ENCODE results near the gene CFAP161.
A peak's percentile ranks its signal among the peaks of the same experiment; 100 is the strongest.
"Not testable (repeated sequence)": the region's sequence is repeated elsewhere in the genome, so short reads cannot be mapped to it uniquely, and the experiment has no call there.

Gene CFAP161

DNA sequence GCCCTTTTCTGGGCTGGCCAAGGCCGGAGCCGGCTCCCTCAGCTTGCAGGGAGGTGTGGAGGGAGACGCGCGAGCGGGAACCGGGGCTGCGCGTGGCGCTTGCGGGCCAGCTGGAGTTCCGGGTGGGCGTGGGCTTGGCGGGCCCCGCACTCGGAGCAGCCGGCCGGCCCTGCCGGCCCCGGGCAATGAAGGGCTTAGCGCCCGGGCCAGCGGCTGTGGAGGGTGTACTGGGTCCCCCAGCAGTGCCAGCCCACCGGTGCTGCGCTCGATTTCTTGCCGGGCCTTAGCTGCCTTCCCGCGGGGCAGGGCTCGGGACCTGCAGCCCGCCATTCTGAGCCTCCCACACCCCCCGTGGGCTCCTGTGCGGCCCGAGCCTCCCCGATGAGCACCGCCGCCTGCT is 24.5 kb downstream of the CFAP161 start:
- H3K27ac Mint-ChIP-seq; H3K4me3 Mint-ChIP-seq; H3K9me3 Mint-ChIP-seq; H3K27me3 Mint-ChIP-seq; H3K36me3 Mint-ChIP-seq (ENCODE audit: low read depth); ATAC-seq; DNase-seq: not testable (repeated sequence)
- peaks cover 20% of the 10 kb centered on the region for H3K4me1 Mint-ChIP-seq

DNA sequence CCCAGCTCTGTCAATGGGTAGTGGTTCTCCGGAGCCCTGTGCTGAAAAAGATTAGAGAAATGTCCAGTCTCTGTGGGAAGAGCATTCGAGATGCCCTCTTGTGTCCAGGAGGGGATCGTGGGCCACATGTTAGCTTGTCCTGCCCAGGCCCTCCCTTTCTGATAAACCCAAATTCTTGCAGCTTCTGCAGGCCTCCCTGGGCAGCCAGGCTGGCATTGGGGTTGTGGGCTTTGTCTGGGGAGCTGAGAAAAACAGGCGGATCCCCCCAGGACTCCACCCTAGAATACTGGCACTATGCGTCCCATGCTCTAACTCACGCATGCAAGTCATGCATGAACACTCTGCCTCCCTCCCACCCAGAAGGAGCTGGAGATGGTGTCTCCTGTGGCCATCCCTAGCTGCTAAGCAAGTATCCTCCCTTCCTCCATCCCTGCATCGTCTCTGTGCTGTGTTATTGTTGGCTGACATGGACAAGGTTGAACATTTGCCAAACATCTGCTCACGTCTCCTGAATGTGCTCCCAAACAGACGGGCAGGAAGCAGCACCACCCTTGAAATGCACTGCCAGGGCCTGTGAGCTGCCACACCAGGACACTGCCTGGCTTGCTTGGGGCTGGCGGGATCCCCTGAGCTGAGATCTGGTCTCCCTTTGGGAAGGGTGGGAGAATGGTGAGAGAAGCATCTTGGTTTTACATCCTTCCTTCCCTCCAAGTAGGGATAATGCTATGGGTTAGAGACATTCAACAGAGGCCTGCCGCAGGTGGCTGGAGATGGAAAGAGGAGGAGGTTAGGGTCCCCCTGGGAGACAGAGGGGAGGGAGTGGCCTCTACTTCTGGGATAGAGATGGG is 26.5 kb downstream of the CFAP161 start:
- Mint-ChIP-seq H3K27ac (peak overlapping the region; percentile 23), H3K4me1 (peaks cover 25% of the 10 kb centered on the region), H3K36me3 (ENCODE audit: low read depth) (no peaks in the 10 kb centered on the region), H3K4me3 (no peak overlapping the region), H3K27me3 (peaks cover 4% of the 10 kb centered on the region), H3K9me3 (no peaks in the 10 kb centered on the region)
- ATAC-seq (peak; percentile 5), DNase-seq (no peak)

DNA sequence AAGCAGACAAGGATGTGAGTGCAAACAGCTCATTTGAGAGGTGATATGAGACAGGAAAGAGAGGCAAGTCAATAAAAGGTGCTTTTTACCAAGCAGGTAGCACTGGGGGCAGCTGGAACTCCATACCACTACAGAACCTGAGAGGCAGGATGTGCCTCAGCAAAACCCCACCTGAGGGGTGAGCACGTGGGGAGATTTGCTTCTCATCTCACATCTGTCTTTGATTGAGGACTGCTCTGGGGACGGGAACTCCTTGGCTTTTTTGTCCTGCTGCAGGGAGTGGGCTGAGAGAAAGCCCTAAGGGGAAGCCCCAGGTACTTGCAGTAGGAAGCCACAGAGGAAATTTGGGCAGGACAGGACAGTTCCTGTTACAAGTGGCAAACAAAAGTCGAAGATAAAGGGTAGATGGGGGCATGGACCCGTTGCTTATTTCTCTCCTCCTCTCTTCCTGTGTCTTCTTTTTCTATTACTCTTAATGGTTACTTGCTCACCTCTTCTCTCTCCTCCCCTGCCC is 27.1 kb downstream of the CFAP161 start:
- ATAC-seq (peak; percentile 75), DNase-seq (peak; percentile 13)
- no peaks in the 10 kb centered on the region for H3K36me3 Mint-ChIP-seq (ENCODE audit: low read depth)
- peak overlapping the region; percentile 77 for H3K27ac Mint-ChIP-seq
- peaks cover 4% of the 10 kb centered on the region for H3K27me3 Mint-ChIP-seq
- no peaks in the 10 kb centered on the region for H3K9me3 Mint-ChIP-seq
- peaks cover 25% of the 10 kb centered on the region for H3K4me1 Mint-ChIP-seq
- peak overlapping the region; percentile 38 for H3K4me3 Mint-ChIP-seq

DNA sequence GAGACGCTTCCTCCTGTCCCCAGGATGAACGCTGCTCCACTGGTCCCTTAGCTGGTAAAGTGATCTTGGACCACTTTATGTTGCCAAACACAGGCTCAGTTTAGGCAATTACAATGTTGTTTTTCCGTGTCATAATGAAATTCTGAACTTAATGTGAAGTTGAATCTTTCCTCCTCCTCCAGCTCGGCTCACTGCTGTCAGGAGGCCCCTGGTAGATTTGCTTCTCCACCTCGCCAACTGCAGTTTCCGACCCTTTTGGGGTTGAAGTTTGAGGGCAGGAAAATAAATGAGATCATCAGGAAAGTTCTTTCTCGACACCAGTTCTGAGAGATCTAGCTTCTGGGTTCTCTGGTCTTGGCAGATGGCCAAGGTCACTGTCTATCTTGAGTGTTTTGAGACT is 27.8 kb downstream of the CFAP161 start:
- Mint-ChIP-seq H3K9me3 (no peaks in the 10 kb centered on the region), H3K27me3 (peaks cover 4% of the 10 kb centered on the region), H3K36me3 (ENCODE audit: low read depth) (no peaks in the 10 kb centered on the region), H3K27ac (peak overlapping the region; percentile 77), H3K4me1 (peaks cover 25% of the 10 kb centered on the region), H3K4me3 (peak overlapping the region; percentile 38)
- peak; percentile 12 for DNase-seq
- ATAC-seq = peak; percentile 61

DNA sequence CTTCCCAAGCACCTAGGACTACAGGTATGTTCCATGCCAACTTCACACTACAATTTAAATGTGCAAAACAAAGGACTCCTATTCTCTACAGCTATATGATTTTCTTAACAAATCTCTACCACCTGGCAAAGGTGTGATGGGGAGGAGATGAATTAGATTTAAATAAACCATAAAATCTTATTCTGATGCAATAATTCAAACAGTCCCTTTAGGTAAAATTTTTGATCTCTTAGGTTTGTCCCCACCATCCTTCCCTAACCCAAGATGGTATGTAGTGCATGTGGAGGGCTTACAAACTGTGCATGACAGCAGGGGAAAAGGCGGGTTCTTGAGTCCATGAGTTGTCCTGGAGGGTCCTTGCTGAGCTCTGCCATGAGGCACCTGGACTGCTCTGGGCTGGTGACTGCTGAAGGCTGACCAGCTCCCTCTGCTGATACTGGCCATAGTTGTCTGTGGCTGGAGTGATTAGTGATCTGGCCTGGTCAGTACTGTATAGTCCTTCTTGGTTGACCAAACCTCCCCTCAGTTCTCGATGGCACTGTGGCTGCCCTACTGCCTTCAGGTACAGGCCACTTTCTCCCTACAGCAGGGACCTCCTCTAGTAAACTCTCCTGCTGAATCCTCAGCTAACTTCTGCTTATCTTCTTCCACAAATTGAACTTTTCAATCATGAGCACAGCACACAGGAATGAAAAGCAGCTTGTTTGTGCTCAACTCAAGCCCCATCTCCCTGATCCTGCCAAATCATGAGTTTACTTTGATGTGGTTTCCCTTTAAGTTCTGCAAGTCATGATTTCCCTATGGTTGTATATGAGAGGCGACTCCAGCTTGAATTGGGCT is 30.1 kb downstream of the CFAP161 start:
- H3K27me3 Mint-ChIP-seq = peaks cover 6% of the 10 kb centered on the region
- no peaks in the 10 kb centered on the region for H3K9me3 Mint-ChIP-seq
- no peak overlapping the region for H3K4me3 Mint-ChIP-seq
- H3K27ac Mint-ChIP-seq = peak overlapping the region; percentile 6
- DNase-seq = no peak
- peaks cover 25% of the 10 kb centered on the region for H3K4me1 Mint-ChIP-seq
- ATAC-seq = no peak
- H3K36me3 Mint-ChIP-seq (ENCODE audit: low read depth) = no peaks in the 10 kb centered on the region

DNA sequence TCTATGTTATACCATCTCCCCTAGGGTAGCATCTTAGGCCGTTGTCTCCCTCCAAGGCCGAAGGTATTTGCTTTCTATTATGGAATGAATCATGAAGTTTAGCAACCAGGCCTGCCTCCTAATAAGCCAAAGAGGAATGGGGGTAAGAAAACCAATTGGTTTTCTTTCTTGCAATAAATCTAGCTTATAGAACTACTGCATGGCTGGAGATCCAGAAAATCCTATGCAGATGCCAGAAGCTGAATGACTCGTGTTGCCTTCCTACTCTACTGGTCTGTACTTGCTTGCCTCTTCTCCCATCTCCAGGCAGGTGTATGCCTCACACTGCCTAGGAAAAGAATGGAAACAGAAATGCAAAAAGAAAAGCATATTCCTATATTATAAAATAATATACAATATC is 31.5 kb downstream of the CFAP161 start:
- no peaks in the 10 kb centered on the region for H3K9me3 Mint-ChIP-seq
- peaks cover 5% of the 10 kb centered on the region for H3K27me3 Mint-ChIP-seq
- ATAC-seq (no peak), DNase-seq (no peak)
- H3K36me3 Mint-ChIP-seq (ENCODE audit: low read depth) = no peaks in the 10 kb centered on the region
- peaks cover 25% of the 10 kb centered on the region for H3K4me1 Mint-ChIP-seq
- no peak overlapping the region for H3K27ac Mint-ChIP-seq
- H3K4me3 Mint-ChIP-seq = no peak overlapping the region

DNA sequence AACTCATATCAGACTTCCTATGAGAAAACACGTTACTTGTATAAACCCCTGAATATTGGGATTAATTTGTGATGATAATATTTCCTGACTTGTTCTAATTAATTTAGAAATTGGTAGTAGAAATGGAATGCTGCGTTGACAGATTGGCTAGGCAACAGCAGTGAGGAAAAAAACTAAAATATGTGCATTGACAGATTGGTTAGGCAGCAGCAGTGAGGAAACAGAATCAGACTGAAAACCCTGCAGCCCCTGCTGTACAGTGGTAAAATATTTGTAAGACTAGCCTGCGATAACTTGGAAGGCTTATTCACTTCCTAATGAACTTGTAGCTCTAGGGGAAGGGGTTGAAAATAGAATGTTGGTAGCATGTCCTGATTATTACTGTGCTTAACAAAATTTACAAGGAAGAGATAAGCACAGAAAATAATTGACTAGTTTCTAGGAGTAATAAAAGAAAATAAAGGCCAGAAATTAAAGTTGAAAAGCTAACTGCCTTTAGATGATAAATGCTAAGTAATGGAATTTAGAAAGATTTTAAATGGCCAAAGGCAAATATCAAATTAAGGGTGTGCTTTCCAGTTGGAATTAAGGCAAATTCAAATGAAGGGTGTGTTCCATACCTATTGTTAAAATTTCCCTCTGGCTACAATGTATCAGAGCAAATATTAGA is 32.7 kb downstream of the CFAP161 start:
- Mint-ChIP-seq H3K27me3 (peaks cover 11% of the 10 kb centered on the region), H3K4me1 (peaks cover 13% of the 10 kb centered on the region)

DNA sequence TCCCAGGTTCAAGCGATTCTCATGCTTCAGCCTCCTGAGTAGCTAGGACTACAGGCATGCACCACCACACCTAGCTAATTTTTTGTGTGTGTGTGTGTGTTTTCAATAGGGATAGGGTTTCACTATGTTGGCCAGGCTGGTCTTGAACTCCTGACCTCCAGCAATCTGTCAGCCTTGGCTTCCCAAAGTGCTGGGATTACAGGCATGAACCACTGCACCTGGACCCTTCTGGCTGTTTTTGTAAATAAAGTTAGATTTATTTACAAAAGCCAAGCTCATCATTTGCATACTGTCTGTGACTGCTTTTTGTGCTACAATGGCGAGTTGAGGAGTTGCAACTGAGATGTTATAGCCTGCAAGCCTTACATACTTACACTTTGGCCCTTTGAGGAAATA is 34.1 kb downstream of the CFAP161 start:
- Mint-ChIP-seq H3K36me3 (ENCODE audit: low read depth) (no peaks in the 10 kb centered on the region), H3K9me3 (no peaks in the 10 kb centered on the region), H3K27me3 (peaks cover 11% of the 10 kb centered on the region), H3K4me3 (no peak overlapping the region), H3K27ac (no peak overlapping the region), H3K4me1 (peaks cover 5% of the 10 kb centered on the region)
- DNase-seq (no peak), ATAC-seq (no peak)

More for the DNA sequence above, 32.7 kb downstream of the CFAP161 start:
- ATAC-seq = no peak
- Mint-ChIP-seq H3K9me3 (no peaks in the 10 kb centered on the region), H3K36me3 (ENCODE audit: low read depth) (no peaks in the 10 kb centered on the region), H3K4me3 (no peak overlapping the region), H3K27ac (no peak overlapping the region)
- no peak for DNase-seq

DNA sequence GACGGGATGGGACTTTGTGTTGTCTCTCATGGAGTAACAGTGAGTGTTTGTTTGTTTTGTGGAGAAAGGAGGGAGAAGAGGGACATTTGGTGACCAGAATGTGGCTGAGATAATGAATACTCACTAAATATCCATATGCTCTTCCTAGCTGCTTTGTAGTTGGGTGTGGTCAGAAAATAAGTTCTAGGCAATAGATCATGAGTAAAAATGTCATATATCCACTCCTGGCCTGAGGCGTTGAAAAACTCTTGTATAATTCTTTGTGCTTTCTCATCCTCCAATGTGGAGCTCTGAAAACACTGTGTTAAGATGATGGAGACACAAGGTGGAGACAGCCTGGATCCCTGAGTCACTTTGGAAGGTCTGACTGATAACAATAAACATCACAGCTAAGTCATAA is 34.6 kb downstream of the CFAP161 start:
- no peak overlapping the region for H3K4me3 Mint-ChIP-seq
- H3K9me3 Mint-ChIP-seq = no peaks in the 10 kb centered on the region
- DNase-seq (no peak), ATAC-seq (no peak)
- peaks cover 5% of the 10 kb centered on the region for H3K4me1 Mint-ChIP-seq
- no peaks in the 10 kb centered on the region for H3K36me3 Mint-ChIP-seq (ENCODE audit: low read depth)
- H3K27me3 Mint-ChIP-seq = peaks cover 11% of the 10 kb centered on the region
- H3K27ac Mint-ChIP-seq = no peak overlapping the region

DNA sequence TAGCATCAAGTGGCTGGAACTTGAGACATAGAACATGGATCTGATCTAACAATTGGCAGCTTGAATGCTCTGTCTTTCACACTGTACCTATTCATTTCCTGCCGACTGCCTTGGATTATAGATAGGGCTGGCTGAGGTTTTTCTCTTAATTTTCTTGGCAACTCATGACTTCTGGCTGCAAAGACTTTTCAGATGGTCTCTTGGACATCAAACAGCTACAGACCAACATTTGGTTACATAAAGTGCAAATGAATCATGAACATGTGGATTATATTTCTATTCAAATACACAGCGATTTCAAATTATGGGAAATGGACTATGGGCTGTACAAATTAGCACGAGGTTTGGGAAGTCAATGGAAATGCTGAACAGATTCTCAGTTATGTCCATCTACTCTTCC is 36.4 kb downstream of the CFAP161 start:
- H3K4me3 Mint-ChIP-seq = no peak overlapping the region

DNA sequence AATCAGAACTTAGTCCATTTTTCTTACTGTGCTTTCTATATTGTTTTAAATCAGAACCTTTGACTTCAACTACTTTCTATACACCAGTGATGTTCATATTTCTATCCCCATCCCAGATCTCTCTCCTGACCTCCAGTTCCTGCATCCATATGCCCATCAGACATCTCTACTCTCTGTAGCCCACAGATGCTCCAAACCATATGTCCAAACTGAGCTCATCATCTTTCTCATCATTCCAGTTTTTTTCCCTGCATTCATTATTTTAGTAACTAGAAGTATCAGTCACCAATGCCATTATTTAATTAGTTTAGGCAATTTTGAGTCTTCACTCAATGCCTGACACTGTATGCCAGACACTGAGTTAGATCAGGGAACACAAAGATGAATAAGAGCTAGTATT is 37.2 kb downstream of the CFAP161 start:
- H3K27ac Mint-ChIP-seq = no peak overlapping the region
- peaks cover 9% of the 10 kb centered on the region for H3K27me3 Mint-ChIP-seq
- H3K4me3 Mint-ChIP-seq = no peak overlapping the region
- H3K36me3 Mint-ChIP-seq (ENCODE audit: low read depth) = no peaks in the 10 kb centered on the region
- H3K4me1 Mint-ChIP-seq = no peaks in the 10 kb centered on the region
- DNase-seq (no peak), ATAC-seq (no peak)
- no peaks in the 10 kb centered on the region for H3K9me3 Mint-ChIP-seq

More for the DNA sequence above, 36.4 kb downstream of the CFAP161 start:
- H3K9me3 Mint-ChIP-seq = no peaks in the 10 kb centered on the region
- no peak for ATAC-seq
- DNase-seq = no peak
- no peaks in the 10 kb centered on the region for H3K4me1 Mint-ChIP-seq
- H3K27ac Mint-ChIP-seq = no peak overlapping the region
- H3K27me3 Mint-ChIP-seq = peaks cover 9% of the 10 kb centered on the region
- no peaks in the 10 kb centered on the region for H3K36me3 Mint-ChIP-seq (ENCODE audit: low read depth)

DNA sequence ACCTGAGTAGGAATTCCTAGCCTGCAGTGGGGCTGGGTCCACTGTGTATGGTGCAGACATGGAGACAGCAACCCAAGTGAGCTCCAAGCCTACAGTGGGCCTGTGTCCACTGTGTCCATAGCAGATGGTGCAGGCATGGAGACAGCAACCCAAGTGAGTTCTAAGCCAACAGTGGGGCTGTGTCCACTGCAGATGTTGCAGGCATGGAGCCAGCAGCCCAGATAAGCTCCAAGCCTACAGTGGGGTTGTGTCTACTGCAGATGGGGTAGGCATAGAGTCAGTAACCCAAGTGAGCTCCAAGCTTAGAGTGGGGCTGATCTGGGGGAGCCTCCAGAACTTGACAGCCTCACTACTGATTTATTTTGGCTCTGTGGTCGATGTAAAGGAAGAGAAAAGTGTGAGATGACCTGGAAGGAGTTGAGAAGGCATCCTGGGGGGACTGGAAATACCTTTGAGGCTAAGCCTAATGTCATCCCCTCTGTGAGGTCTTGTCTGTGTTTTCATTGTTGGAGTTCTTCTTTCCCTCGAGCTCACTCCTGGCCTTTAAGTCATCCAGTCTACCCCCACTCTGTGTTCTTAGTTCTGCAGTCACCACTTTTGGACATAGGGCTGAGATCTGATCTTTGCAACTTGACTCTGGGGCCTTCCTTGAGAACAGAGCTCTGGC is 40.2 kb downstream of the CFAP161 start:
- H3K27ac Mint-ChIP-seq = no peak overlapping the region
- no peaks in the 10 kb centered on the region for H3K36me3 Mint-ChIP-seq (ENCODE audit: low read depth)
- H3K4me3 Mint-ChIP-seq = no peak overlapping the region
- H3K9me3 Mint-ChIP-seq = no peaks in the 10 kb centered on the region
- DNase-seq (no peak), ATAC-seq (no peak)
- peaks cover 10% of the 10 kb centered on the region for H3K27me3 Mint-ChIP-seq
- no peaks in the 10 kb centered on the region for H3K4me1 Mint-ChIP-seq

DNA sequence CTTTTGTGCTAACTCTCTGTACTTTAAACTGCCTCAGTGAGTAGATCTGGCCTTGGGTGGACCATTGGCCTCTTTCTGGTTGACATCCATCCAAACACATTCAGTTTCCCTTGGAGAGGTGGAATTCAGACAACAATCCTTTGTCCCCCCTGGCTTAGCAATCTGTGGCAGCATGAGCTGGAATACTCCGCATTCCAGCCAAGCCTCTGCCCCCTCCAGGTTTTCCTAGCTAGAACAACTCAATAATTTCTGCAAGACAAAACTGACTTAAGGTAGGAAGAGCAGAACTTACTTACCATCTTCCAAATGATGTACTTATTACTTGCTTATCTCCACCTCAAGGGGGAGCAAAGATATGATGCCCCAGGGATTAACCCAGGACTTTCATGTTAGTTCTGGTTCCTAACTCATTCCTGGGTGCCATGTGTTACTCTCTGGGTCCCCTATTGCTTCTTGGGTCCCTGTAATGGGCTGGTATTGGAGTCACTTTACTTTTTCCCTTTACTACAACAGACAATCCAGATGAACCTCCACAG is 40.8 kb downstream of the CFAP161 start:
- H3K9me3 Mint-ChIP-seq = no peaks in the 10 kb centered on the region

DNA sequence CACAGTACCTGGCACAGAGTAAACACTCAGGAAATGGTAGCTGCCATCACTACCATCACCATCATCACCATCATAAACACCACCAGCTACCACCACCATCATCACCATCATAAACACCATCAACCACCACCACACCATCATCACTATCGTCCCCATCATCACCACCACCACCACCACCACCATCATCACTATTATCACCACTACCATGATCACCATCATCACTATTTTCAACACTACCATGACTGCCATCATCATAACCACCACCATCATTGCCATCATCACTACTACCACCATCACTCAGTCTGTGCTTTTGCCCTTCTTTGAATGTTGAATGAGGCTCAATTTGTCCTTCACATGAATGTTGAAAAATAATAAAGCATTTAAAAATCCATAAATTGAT is 41.4 kb downstream of the CFAP161 start:
- DNase-seq (no peak), ATAC-seq (no peak)
- H3K36me3 Mint-ChIP-seq (ENCODE audit: low read depth) = no peaks in the 10 kb centered on the region
- no peaks in the 10 kb centered on the region for H3K9me3 Mint-ChIP-seq
- H3K27ac Mint-ChIP-seq = no peak overlapping the region
- H3K27me3 Mint-ChIP-seq = peaks cover 11% of the 10 kb centered on the region
- H3K4me3 Mint-ChIP-seq = no peak overlapping the region
- no peaks in the 10 kb centered on the region for H3K4me1 Mint-ChIP-seq

More for the DNA sequence above, 40.8 kb downstream of the CFAP161 start:
- Mint-ChIP-seq H3K27ac (no peak overlapping the region), H3K4me1 (no peaks in the 10 kb centered on the region), H3K4me3 (no peak overlapping the region), H3K27me3 (peaks cover 10% of the 10 kb centered on the region), H3K36me3 (ENCODE audit: low read depth) (no peaks in the 10 kb centered on the region)
- DNase-seq (no peak), ATAC-seq (no peak)

Data from activated naive CD8-positive, alpha-beta T cell treated with anti-CD3 and anti-CD28 coated beads, Interleukin-2, amount 50 U/mL, for 24 hours (primary cell).